ENCODE measurements around the gene LANCL2.
A peak's percentile ranks its signal among the peaks of the same experiment; 100 is the strongest.

Gene LANCL2

DNA sequence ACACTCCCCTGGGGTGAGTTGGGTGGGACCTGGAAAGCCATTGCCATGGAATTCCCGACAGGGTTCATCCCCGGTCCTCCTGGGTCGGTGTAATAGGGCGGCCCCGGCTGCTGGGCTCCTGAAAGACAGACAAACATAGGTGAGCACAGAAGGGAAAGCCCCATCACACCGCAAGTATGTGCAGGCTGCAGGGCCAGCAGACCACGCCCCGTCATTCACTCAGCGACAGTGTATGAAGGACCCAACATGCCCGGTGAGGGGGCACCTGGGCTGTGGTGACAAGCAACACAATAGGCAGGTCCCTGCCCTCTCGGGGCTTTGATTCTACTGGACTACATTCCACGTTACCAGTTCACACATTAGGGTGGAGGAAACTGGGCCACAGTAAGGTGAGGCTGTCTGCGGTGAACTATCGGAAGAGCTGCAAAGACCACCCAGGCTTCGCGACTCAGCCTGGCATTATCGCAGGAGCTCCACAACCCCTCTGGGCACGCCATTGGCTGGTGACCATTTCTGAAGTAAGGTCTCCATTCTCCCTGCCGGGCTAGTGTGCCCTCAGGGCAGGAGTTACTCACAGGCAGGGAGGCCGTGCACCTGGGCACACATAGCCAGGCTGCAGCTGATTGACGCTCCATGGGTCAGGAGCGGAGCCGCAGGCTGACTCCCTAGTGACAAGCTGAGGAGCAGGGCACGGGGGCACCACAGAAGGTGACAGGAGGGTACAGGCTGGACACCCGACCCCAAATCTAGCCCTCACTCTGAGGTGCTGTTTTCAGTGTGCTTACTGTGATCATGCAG, 108.0 kb downstream of the LANCL2 start:
- DNase-seq, result no peak

- no peak for DNase-seq
Measured at GRCh38 chr7:55473932-55474331, 108.8 kb downstream of the LANCL2 start.

GRCh38 chr7:55474944-55475854, 110.1 kb downstream of the LANCL2 start:
- DNase-seq, result peak; percentile 30

DNA sequence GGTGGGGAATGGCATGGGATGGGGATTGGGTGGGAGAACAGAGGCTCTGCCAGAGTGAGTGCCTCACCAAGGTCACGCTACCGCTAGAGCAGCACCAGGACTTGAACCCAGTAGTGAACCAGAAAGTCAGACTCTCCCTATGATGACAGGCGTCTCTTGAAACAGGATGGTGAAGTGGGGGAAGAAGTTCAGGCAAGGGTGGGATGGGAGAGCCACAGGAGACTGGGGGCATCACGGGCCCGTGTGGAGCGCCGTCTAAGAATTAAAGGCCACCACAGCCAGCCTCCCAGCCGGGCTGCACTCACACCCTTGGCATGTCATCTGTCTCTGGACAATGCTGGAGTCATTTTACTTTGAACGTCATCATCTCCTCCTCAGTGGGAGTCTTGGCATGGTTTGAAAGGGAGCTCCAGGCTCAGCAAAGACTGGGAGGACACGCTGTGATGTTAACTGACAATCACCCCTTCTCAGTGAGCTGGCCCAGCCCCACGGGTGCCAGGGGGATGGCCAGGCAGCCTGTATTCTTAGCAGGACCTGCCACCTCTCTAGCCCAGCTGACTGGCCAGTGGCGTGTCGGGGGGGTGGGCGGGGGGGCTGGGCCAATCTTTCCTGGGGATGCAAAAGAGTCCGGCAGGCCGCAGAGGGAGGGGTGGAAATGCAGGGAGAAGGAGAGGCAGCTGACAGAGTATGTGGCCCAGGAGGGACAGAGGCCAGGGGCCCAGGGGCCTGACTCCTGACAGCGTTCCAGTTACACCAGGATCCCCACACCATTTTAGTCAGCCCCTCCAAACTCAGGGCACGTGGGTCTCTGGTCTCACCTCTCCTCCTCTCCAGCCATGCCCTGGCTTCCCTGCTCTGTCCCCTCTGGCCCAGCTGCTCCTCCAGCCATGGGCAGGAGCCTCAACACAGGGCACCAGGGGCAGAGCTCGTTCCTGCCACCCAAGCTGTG, 111.0 kb downstream of the LANCL2 start:
- DNase-seq, result peak; percentile 94

- peak; percentile 7 for DNase-seq
Measured at GRCh38 chr7:55476852-55477780, 112.0 kb downstream of the LANCL2 start.

DNA sequence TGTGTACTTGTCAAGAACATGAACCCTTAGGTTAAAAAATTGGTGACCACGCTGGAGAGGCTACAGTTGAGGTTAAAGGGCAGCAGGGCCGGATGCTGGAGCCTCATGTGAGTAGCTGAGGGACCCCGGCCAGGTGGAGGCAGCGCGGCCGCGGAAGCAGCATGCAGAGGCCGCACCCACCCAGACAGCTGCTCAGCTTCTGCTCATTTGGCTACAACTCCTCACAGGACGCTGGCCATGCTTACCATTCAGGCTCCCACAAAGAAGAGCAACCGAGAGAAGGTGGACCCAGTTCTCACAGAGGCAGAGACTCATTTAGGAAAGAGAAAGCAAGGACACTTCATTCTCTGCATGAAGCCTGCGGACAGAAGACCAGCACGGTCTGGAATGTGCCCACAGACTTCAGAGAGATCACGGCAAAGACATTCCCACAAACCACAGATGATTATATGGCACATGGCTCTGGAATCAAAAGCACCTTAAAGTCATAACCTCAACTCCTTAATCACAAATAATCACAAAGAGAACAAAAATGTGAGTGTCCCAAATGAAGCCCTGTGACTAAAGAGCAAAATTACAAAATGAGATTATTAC, 112.7 kb downstream of the LANCL2 start:
- DNase-seq, result peak; percentile 93

DNA sequence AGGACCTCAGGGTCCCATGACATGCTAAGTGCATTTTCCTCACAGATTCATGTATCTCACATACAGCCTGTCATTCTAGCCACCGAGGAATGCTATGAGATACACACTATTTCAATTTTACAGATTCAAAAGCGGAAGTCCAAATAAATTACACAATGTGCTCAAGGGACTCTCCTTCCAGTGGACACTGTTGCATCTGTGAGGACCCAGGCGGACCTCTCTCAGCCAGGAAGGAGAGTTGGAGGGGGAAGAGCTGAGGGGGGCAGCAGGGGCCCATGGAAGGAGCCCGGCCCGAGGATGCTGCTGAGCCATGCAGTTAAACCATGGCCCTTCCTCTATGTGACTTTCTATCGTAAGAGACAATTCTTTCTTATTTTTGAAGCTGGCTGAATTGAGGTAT, 113.6 kb downstream of the LANCL2 start:
- DNase-seq, result no peak

- no peak for DNase-seq
Measured at GRCh38 chr7:55481155-55481554, 116.0 kb downstream of the LANCL2 start.

- no peak for DNase-seq
Measured at GRCh38 chr7:55483046-55483445, 117.9 kb downstream of the LANCL2 start.

Data from fibroblast of skin of scalp (primary cell).